ENCODE data around the gene TLR8.
A peak's percentile ranks its signal among the peaks of the same experiment; 100 is the strongest.

Gene TLR8

GRCh38 chrX:12906046-12906761 lies at the start of gene TLR8:
TSS of gene TLR8 (plus strand) at chrX:12906620. CDS start at chrX:12906707, 87 bp downstream.
- DNase-seq (ENCODE audit: low spot score): no peak

- DNase-seq (ENCODE audit: low spot score): no peak
Measured at GRCh38 chrX:12865359-12865758, 41.1 kb upstream of the TLR8 start.

DNA sequence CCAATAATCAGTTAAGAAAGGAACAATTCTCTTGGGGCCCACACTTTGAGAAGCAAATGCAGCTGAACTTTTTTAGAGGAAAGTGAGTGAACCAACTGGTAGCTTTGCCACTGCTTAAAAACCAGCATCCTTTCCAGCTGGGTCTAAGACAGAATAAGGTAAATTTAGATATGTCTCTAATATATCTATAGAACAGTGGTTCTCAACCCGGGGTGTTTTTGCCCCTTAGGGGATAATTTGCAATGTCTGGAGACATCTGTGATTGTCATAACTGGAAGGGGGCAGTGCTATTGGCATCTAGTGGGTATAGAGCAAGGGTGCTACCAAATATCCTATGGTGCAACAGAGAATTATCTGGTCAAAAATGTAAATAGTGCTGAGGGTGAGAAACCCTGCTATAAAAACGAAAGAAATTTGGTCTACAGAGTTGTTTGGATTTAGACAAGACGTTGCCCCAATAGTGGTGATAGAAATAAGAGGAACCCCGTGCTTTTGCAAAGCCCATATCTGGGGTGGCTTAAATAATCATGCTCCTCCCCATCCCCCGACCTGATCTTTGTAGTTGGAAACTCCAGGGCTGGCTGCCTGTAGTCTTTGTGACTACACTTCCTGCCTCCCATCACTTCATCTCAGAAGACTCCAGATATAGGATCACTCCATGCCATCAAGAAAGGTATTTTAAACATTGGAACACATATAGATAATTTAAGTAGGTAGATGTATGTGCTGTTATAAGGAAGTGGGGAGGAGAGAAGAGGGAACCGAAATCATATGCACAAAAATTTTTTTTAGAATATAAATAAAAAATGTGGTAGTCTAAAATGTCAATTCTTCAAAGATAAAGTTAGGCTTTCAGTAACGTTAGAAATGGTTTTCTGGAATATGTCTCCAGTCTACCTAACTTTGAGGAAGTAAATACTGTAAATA lies 39.7 kb upstream of the TLR8 start, which contains the start of gene TLR7:
Gene TLR7 (plus strand): TSS at position 622 of the 927 bp plus-strand sequence. CDS start 507 bp downstream, outside the sequence.
- no peak for DNase-seq (ENCODE audit: low spot score)

GRCh38 chrX:12867685-12868084 lies 38.7 kb upstream of the TLR8 start:
- DNase-seq (ENCODE audit: low spot score): no peak

DNA sequence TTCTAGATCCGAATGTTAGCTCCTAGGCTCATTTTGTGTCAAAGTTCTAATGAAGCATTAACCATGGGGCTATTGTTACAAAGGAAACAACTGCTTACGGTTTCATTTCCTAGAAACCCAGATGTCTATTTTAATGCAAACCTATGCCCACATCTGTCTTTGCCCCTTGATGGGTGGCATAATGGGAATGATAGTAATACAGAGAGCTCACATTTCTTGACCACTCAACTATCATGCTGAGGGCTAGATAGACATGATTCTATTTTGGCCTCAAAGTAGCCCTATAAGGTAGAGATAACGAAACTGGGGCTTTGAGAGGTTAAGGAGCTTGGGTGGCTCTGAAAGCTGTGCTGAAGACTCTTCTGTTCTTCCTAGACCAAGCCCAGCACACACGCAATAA lies 37.7 kb upstream of the TLR8 start:
- DNase-seq (ENCODE audit: low spot score): no peak

DNA sequence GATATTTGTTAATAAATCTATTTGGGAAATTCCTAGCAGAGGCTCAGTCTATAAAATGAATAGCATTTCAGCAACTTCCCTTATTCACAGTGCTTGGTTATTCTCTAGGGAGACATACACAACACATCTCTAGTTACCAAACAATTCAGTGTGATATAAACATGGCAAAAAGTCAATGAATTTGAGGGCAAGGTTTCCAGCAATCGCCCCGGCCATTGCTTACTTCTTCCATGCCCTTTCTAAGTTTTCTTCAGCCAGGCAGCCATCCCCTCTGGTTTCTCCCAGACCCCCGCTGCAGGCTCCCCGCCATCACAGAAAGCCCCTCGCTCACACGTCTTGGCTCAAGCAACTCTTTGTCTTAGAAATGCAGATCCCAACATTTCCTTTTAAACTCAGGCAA lies 35.2 kb upstream of the TLR8 start:
- DNase-seq (ENCODE audit: low spot score): no peak

- DNase-seq (ENCODE audit: low spot score): no peak
Measured at GRCh38 chrX:12872741-12873140, 33.7 kb upstream of the TLR8 start.

GRCh38 chrX:12874581-12874980 lies 31.8 kb upstream of the TLR8 start:
- DNase-seq (ENCODE audit: low spot score): no peak

- DNase-seq (ENCODE audit: low spot score): peak; percentile 37
Measured at GRCh38 chrX:12877386-12877785, 29.0 kb upstream of the TLR8 start.

- peak; percentile 82 for DNase-seq (ENCODE audit: low spot score)
Measured at GRCh38 chrX:12878536-12878935, 27.9 kb upstream of the TLR8 start.

DNA sequence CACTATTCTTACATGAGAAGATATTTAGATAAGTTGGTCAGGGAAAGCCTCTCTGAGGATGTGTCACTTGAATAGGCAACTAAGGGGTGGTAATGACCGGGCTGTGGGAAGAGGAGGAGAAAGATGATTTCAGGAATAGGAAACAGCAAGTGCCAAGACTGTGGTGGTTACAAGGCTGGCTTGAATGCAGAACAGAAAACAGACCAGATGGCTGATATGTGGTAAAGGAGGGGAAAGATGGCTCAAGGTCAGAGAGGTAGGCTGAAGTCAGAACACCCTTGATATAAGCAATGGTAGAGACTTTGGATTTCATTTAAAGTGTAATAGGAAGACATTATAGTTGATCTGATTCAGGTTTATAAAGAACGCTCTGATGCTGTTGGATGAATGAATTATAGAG lies 24.5 kb upstream of the TLR8 start:
- DNase-seq (ENCODE audit: low spot score): no peak

DNA sequence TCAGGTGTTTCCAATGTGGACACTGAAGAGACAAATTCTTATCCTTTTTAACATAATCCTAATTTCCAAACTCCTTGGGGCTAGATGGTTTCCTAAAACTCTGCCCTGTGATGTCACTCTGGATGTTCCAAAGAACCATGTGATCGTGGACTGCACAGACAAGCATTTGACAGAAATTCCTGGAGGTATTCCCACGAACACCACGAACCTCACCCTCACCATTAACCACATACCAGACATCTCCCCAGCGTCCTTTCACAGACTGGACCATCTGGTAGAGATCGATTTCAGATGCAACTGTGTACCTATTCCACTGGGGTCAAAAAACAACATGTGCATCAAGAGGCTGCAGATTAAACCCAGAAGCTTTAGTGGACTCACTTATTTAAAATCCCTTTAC lies 20.9 kb upstream of the TLR8 start:
- DNase-seq (ENCODE audit: low spot score): no peak

DNA sequence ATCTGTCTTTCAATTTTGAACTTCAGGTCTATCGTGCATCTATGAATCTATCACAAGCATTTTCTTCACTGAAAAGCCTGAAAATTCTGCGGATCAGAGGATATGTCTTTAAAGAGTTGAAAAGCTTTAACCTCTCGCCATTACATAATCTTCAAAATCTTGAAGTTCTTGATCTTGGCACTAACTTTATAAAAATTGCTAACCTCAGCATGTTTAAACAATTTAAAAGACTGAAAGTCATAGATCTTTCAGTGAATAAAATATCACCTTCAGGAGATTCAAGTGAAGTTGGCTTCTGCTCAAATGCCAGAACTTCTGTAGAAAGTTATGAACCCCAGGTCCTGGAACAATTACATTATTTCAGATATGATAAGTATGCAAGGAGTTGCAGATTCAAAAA lies 19.9 kb upstream of the TLR8 start:
- no peak for DNase-seq (ENCODE audit: low spot score)

DNA sequence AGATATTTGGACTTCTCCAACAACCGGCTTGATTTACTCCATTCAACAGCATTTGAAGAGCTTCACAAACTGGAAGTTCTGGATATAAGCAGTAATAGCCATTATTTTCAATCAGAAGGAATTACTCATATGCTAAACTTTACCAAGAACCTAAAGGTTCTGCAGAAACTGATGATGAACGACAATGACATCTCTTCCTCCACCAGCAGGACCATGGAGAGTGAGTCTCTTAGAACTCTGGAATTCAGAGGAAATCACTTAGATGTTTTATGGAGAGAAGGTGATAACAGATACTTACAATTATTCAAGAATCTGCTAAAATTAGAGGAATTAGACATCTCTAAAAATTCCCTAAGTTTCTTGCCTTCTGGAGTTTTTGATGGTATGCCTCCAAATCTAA lies 19.3 kb upstream of the TLR8 start:
- no peak for DNase-seq (ENCODE audit: low spot score)

- no peak for DNase-seq (ENCODE audit: low spot score)
Measured at GRCh38 chrX:12887767-12888166, 18.7 kb upstream of the TLR8 start.

DNA sequence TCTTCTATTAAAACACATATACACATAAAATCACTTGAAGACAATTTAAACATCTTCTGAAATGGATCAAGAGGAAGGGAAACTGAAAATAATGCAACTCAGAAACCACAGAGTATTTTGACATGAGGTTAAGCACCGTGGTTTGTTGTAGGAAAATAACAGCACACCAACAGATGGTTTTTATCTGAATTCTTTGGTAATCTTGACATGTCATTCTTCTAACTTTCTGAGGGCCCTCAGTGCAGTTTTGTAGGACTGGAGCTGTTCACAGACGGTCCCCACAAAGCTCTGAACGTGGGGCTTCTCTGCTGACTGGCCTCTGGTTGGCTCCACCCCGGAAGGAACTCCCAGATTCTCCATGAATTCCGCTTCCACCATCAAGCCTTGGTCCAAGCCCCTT lies 16.0 kb upstream of the TLR8 start:
- no peak for DNase-seq (ENCODE audit: low spot score)

DNA sequence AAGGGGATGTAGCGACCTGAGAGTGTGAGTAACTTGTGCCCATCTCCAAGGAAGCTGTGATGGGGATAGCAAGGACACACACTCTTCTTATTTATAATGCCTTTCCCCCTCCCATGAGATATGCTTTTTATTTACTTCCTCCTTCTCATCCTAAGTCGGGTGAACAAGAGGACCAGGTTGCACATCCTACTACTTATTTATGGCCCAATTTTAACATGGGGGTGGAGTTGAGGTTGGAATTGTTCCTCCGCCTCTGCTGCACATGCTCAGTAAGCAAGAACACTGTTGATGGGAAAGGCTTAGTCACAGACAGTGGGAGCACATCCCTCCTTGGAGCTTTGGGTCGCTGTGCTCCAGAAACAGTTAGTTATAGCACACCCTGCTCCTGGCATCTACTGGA lies 15.2 kb upstream of the TLR8 start:
- no peak for DNase-seq (ENCODE audit: low spot score)

DNA sequence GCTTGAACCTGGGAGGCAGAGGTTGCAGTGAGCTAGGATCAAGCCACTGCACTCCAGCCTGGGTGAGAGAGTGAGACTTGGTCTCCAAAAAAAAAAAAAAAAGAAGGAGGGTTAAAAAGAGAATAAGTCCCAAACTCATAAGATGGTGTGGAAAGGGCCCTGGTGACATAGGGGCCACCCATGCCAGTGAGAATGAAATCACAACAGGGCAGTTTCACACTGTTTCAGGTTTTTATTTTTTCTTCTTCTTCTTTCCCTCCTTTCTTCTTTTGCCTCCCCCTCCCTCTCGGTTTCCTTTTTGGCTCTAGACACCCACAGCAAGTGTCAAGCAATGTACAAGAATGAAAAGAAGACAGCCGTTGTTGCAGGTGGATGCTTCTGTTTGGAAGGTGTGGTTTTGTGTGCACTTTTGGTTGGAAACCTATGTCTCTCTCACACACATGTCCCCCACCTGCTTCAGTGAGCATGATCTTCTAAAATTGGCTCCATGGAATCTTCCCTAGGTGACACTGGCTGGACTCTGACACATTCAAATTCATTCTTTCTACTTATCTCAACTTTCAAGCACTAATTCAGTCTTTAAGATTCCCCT lies 14.4 kb upstream of the TLR8 start:
- no peak for DNase-seq (ENCODE audit: low spot score)

GRCh38 chrX:12892716-12893115 lies 13.7 kb upstream of the TLR8 start:
- DNase-seq (ENCODE audit: low spot score): no peak

GRCh38 chrX:12894074-12895030 lies 12.1 kb upstream of the TLR8 start:
- peak; percentile 60 for DNase-seq (ENCODE audit: low spot score)

DNA sequence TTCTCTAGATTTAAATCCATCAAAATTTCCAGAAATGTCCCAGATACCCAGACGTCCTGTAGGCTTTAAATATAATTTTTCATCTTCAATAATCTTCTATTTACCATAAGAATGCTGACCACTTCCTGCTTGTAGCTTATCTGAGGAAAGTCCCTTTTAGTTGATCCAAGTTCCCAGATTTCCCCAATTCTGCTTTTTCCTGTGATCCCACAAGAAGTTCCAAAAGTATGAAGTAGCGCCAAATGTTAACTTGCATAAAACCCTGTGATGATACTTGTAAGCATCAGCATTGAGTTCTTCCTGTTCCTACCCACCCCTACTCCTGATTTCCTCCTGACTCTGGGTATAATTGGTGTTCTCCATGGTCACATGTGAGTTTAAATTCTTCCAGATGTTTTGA lies 10.6 kb upstream of the TLR8 start:
- no peak for DNase-seq (ENCODE audit: low spot score)

GRCh38 chrX:12896935-12897334 lies 9.5 kb upstream of the TLR8 start:
- DNase-seq (ENCODE audit: low spot score): no peak
